Suppressor macrophage treated with lipopolysaccharide for 4 hours (primary cell): ENCODE measurements around the gene FXYD7.

Experiments
- DNase-seq: peaks from one replicate; pipeline ENCODE4 v3.0.0-alpha.2; 2020

The FXYD7 gene

GRCh38 chr19:35112995-35113688 is 29.9 kb upstream of the FXYD7 start:
- no peak for DNase-seq

- DNase-seq = peak; percentile 59
These were observed 28.5 kb upstream of the FXYD7 start for GRCh38 chr19:35114353-35115176.

GRCh38 chr19:35115177-35115951 is 27.7 kb upstream of the FXYD7 start, which contains the start of gene FXYD3:
TSS of gene FXYD3 (plus strand) at chr19:35115823. CDS start at chr19:35119377, 3,554 bp downstream.
- DNase-seq = no peak

DNA sequence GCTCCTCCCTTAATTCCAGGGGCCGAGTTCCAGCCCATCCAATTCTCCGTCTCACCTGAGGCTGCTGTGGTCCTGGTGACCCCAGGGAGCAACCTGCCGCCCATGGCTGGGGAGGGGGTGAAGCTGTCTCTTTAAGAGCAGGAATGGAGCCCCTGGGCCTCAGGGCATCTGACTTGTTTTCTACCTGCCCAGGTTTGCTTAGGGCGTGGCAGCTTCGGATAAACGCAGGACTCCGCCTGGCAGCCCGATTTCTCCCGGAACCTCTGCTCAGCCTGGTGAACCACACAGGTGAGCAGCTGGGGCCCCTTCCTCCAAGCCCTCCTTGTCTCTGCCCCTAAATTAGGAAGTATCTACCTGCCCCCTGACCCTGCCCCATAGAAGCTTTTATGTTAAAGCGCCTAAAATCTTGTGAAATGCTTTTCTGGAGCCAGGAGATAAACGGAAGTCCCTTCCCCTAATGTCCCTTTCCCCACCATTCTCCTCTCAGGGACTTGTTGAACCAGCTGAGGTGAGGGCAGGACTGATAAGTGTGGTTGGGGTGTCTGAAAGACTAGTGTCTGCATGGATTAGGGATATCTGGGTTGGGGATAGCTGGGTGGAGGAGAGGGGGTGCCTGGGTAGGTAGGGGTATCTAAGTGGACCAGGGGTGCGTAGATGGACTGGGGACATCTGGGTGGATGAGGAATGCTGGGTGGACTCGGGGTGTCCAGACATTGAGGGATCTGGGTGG is 26.8 kb upstream of the FXYD7 start:
- DNase-seq = no peak

- no peak for DNase-seq
These were observed 25.9 kb upstream of the FXYD7 start for GRCh38 chr19:35117116-35117515.

- no peak for DNase-seq
These were observed 25.3 kb upstream of the FXYD7 start for GRCh38 chr19:35117799-35118198.

DNA sequence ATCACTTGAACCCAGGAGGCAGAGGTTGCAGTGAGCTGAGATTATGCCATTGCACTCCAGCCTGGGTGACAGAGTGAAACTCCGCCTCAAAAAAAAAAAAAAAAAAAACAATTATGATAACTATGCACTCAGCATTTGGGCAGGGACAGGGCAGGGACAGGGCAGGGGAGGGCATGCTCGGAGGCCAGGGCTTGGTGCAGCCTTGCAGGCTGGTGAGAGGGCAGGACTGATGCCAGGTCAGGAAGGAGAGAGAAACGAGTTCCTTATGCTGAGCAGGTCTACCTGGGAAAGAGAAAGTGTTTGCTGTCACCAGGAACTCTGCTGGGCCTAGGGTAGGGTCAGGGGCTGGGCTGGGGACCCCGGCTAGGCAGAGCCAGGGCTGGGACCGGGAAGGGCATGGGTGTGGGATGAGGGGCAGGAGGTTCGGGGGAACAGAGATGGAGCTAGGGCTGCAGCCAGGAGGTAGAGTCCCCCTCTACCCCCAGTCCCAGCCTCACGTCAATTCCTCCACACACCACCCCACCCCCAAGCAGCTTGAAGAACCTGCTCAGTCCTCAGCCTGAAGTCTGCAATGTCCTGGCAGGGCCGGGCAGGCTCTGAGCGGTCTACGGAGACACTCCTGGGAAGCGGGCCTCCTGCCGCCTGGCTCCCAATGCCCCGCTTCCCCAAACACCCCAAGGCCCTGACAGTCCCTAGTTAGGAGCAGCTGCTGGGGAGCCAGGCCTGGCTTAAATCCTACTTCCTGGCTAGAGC is 24.6 kb upstream of the FXYD7 start:
- no peak for DNase-seq

GRCh38 chr19:35119091-35119490 is 24.0 kb upstream of the FXYD7 start:
- no peak for DNase-seq

DNA sequence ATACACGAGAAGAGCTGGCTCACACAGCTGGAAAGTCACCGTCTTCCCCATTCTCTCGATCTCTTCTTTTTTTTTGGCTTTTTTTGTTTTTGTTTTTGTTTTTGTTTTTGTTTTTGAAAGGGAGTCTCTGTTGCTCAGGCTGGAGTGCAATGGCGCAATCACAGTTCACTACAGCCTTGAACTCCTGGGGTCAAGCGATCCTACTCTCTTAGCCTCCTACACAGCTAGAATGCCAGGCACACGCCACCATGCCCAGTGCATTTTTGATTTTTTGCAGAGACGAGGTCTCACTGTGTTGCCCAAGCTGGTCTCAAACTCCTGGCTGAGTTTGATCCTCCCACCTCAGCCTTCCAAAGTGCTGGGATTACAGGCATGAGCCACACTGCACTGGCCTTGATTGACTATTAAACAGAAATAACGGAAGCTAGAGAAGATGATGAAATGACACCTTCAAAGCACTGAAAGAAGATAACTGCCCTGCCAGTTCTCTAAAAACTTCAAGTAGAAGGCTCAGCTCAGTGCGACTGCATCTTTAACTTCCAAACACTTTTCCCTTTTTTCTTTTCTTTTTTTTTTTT is 23.4 kb upstream of the FXYD7 start:
- DNase-seq = peak; percentile 27

DNA sequence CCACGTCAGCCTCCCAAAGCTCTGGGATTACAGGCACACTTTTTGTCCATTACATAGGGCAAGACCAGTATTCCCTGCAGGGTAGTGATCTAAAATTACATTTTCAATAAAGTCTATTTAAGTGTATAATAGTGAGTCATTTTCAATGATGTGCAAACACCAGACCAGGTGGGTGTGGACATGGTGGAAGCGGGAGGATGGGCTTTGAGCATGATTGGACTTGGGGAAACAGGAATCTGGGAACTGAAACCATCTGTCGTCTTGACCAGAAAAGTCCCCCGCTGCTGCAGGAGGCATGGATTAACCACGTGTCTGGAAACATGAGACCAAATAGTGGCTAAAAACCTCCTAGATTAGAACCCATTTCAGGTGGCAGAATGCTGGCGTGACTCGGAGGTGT is 22.6 kb upstream of the FXYD7 start:
- peak; percentile 96 for DNase-seq

- peak; percentile 21 for DNase-seq
These were observed 22.2 kb upstream of the FXYD7 start for GRCh38 chr19:35120898-35121297.

GRCh38 chr19:35122687-35123551 is 20.1 kb upstream of the FXYD7 start:
- no peak for DNase-seq

DNA sequence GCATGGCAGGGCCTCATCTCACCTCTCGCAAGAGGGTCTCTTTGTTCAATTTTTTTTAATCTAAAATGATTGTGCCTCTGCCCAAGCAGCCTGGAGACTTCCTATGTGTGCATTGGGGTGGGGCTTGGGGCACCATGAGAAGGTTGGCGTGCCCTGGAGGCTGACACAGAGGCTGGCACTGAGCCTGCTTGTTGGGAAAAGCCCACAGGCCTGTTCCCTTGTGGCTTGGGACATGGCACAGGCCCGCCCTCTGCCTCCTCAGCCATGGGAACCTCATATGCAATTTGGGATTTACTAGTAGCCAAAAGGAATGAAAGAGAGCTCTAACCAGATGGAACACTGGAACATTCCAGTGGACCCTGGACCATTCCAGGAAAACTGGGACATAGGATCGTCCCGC is 19.5 kb upstream of the FXYD7 start:
- peak; percentile 60 for DNase-seq

- DNase-seq = peak; percentile 94
These were observed 18.7 kb upstream of the FXYD7 start for GRCh38 chr19:35124098-35125060.

DNA sequence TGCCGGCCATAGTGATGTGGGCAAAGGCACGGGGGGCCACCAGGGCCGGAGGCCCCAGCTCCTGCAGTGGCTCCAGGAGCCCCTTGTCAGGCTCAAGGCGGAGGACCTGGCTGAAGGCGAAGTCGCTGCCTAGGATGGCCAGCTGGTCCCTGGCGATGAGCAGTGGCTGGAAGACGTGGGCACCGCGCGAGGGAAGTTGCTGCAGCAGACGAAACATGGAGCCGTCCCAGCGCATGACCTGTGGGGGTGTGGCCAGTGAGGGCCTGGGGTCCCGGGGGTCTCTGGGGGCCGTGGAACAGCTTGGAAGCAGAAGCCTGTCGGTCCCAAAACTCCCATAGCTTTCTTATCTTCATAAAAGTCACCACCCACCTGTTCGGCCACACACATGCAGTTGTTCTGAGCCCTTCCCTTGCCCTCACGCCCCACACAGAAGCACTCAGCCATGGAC is 17.8 kb upstream of the FXYD7 start:
- DNase-seq = no peak

GRCh38 chr19:35125749-35126623 is 17.1 kb upstream of the FXYD7 start:
- no peak for DNase-seq

DNA sequence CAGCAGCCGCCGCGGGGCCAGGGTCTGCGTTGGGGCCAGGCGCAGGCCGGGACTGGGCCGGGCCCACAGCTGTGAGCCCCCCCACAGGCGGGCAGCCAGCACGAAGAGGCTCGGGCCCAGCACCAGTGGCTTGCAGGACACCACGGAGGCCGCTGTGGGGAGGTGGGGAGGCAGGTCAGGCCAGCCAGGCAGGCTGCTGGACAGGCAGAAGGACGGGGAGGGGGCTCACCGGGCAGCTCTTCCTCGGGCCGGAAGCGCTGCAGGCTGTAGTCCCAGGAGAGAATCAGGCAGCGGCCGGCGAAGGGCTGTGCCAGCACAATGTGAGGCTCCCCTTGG is 16.5 kb upstream of the FXYD7 start:
- DNase-seq = no peak

DNA sequence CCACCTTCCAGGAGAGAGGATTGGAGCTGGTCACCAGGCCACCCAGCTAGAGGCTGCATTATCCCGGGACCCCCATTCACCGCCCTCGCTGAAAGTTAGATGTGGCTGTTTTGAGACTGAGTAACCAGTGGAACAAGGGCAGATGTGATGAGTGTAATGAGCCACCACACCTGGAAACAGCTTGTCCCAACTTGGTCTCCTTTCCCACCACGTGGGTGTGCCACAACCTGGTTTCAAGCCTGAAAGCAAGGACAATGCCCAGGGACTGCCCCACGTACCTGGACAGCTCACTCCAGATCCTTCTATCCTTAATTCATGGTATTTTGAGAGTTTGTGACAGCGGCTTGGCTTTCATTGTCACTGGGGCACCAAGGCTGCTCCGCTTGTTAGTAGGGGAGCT is 15.2 kb upstream of the FXYD7 start:
- DNase-seq = no peak
